Epidermal melanocyte (primary cell): ENCODE results near the gene KRT83.

Experiments used
- DNase-seq: peaks from one replicate; pipeline ENCODE4 v3.0.0; 2011; ENCODE audit warnings: low spot score; ENCODE audit not compliant: insufficient read length

KRT83 gene

DNA sequence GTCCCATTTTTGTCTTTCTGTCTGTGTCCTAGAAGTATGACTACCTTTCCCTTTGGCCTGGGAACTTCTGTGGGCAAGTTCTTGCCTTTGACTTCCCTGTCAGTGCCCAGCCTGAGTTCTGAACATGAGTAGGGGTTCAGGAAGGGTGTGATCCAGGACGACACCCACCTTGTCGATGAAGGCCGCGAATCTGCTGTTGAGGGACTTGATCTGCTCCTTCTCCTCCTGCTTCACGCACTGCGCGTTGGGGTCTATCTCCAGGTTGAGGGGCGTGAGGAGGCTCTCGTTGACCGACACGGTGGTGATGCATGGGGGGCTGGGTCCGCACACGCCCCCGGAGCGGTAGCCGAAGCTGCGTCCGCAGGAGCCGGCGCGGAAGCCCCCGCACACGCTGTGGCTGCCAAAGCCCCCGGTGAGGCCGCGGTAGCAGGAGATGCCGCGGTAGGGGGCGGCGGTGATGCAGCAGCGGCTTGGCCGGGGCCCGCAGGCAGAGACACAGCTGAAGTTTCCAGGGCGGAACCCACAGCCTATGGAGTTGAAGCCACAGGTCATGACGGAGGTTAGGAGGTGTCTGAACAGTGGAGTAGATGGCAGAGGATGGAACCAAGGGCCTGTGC is at the start of gene KRT83:
KRT83 (minus strand) TSS at position 615 of the 617 bp plus-strand sequence; CDS start at position 552, 63 bp downstream.
- no peak for DNase-seq

GRCh38 chr12:52369809-52370208 is 48.6 kb upstream of the KRT83 start:
- DNase-seq, result no peak

GRCh38 chr12:52369211-52369610 is 48.0 kb upstream of the KRT83 start:
- no peak for DNase-seq

DNA sequence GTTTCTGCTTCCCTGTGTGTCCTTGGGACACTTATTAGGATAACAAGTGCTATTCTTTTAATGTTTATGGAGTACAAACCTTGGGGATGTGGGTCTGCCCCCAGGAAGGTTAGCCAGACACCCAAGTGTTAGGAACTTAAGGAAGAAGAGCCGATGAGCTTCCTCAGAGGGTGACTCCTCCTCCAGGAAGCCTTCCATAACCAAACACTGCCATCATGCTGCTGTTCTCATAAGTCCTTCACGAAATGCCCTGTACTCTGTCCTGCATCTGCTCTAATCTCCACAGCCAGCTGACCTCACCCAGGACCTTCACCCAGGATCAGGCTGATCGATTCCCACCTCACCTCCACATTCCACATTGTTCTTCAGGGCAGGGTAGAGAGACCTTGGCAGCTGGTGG is 47.3 kb upstream of the KRT83 start:
- DNase-seq, result no peak

- DNase-seq, result no peak
Observed at GRCh38 chr12:52367876-52368275, 46.7 kb upstream of the KRT83 start.

DNA sequence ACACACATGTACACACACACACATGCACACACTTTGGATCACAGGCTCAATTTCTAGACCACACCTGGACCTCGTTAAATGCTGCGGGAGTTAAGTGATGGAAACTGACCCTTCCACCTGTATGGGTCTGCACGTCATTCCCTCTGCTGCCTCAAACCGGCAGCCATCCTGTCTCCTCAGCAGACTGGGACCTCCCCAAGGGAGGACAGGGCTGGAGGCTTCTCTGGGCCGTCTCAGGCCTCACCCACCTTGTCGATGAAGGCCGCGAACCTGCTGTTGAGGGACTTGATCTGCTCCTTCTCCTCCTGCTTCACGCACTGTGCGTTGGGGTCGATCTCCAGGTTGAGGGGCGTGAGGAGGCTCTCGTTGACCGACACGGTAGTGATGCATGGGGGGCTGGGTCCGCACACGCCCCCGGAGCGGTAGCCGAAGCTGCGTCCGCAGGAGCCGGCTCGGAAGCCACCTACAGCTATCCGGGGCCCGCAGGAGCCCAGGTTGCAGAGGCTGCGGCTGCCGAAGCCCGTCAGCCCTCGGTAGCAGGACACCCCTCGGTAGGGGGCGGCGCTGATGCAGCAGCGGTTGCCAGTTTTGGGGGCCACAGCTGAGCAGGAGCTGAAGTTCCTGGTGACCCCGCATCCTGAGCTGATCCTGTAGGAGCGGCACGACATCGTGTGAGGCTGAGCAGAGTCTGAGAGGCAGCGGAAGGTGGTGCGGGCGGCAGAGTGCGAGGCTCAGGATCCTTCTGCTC is 45.7 kb upstream of the KRT83 start, which contains the start of gene KRT85:
KRT85 (minus strand) TSS at position 744 of the 748 bp plus-strand sequence; CDS start at position 668, 76 bp downstream.
- DNase-seq, result no peak

DNA sequence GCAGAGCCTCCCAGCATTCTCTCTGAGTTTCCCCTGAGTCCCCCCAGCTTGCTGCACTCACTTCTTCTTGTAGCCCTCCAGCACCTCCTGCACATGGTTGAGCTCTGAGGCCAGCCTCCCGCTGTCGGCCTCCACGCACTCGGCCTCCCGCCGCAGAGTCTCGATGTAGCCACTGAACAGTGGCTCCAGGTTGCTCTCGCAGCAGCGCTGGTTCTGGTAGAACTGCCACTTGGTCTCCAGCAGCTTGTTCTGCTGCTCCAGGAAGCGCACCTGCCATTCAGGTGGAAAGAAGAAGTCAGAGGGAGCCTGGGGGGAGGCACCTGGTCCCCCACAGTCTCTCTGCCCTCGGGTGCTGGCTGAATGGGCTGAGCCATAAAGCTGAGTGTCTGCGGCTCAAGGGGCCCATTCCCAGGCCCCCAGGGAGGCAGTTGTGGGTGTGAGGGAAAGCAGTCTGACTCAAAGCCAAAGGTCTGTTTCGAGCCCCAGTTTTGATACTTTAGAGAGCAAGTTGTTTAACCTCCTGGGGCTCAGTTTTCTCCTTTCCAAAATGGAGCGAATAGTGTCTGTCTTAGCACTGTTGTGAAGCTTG is 43.8 kb upstream of the KRT83 start:
- DNase-seq, result no peak

- DNase-seq, result no peak
Observed at GRCh38 chr12:52364061-52364460, 42.9 kb upstream of the KRT83 start.

DNA sequence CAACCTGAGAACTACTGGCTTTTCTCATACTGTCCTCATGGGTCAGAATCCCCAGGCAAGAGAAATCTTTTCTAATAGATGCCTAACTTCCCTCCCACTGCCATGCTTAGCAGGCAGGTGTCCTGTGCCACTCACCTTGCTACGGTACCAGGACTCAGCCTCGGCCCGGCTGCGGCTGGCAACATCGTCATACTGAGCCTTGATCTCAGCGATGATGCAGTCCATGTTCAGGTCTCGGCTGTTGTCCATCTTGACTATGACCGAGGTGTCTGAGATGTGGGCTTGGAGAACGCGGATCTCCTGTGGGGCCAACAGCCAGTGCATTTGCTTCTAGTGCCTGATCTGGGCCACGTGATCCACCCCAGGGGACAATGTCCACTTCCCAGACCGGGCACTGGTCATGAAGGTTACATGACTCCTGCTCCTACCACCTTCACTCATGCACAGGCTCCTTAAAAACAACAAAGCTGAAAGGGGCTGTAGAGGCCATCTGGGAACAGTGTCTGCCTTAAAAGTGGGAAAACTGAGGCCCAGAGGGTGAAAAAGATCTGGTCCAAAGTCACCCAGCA is 42.0 kb upstream of the KRT83 start:
- no peak for DNase-seq

DNA sequence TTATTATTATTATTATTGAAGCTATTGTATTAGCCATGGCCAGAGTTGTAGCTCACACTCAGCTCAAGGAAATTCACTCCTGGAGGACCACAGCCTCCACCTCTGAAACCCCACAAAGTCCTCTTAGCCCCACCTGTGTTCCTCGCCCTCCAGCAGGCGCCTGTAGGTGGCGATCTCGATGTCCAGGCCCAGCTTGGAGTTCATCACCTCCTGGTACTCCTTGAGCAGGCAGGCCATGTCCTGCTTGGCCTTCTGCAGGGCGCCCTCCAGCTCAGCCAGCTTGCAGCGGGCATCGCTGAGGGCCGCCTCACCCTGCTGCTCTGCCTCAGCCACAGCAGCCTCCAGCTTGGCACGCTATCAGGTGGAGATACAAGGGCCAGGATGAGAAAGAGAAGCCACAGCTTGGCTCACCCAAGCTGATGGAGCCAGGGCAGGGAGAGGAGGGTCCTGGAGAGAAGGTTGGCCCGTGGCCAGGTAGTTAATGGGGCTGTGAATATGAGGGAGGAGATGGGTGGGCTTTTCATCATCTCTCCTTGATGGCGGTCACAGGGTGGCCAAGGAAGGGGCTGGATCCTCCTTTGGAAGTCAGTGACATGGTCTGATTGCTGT is 41.0 kb upstream of the KRT83 start:
- DNase-seq, result no peak

- DNase-seq, result no peak
Observed at GRCh38 chr12:52361553-52361952, 40.4 kb upstream of the KRT83 start.

DNA sequence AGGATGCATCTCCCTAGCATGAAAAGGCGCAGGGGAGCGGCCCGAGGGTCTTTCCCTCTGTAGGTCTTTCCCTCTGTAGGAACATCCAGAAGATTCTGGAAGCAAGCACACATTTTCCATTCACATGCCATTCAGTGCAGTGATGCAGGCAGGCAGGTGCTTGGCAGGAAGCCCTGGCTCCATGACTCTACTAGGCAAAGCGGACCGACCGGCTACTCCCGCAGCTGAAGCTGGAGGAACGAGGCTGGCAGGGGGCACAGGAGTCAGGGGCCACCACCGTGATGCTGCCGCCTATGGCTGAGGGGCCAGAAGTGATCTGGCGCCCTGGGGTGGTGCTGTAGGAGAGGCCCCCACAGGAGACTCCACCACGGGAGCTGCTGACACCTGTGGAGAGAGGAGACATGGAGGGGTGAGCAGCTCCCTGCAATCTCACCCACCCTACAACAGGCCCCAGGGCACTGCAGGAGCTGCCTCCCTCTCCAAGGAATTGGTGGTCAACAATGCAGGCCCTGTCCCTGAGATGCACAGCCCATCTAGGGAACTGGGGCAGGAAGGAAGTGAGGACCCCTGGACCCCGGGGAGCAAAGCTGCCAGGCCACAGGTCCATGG is 39.6 kb upstream of the KRT83 start:
- no peak for DNase-seq

- no peak for DNase-seq
Observed at GRCh38 chr12:52360106-52360662, 39.0 kb upstream of the KRT83 start.

GRCh38 chr12:52359621-52360061 is 38.4 kb upstream of the KRT83 start:
- no peak for DNase-seq

DNA sequence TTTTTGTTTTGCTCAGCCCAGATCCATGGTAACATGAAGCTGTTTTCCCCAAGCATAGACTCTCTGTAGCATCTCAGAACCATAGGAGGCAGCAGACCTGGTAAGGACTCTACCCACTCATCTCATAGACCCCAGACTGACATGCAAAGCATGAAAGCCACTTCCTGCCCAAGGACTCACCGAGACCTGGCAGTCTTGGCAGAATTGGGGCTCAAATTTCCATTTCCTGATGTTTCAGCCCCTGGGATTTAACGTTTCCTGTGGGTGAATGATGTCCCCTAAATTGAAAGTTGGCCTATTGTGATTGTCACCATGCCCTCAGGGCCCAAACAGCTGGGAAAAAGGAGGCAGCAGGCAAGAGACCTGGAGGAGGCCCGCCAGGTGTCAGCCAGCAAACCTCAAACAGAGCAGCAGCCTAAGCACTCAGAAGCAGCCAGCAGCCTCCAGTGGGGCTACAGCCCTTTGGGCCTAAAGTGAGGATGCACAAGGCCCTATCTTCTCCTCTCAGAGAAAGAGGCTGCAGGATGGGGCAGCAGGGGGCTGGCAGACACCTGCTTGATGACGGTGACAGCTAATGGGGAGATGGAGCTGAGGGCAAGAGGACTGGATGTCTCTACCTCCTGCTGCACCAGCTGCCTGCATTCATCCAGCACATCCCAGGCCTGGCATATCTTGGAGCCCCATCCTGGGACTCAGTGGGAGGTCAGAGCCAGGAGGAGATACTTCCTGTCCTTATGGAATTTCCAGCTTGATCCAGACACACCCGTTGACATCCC is 37.6 kb upstream of the KRT83 start:
- DNase-seq, result no peak

DNA sequence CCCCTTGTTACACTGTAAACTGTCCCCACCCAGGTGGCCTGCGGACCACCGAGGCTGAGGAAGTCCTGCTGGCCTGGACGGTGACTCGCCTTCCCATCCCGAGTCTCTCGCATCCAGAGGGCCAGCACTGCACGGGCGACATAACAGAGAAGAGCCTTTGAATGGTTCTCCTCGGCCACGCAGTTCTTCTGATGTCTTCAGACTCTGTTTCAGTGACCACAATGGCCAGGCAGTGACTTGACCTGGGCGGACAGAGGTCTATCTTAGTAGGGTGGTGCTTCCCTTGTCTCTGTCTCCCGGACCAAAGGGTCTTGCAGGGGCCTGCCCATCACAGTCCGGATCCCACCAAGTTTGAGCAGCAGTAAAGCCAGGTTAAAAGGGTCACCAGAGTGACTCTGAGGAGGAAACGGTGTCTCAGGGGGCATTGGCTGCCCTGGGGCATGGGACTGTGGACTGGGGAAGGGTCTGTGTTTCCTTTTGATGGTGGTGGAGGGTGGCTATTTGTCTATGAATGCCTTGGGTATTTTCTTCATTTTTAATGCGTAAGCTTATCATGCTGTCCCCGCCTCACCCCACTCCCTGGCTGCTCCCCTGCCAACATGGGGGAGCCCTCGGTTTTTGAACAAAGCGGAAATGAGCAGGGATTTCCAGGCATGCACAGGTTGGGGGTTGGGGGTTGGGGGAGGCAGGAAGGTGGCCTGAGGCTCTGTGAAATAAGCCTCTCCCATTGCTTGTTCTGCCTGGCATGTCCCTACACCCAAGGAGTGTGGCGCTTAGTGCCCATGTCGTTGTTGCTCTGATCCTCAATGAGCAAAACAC is 35.8 kb upstream of the KRT83 start:
- DNase-seq, result no peak

- no peak for DNase-seq
Observed at GRCh38 chr12:52356031-52356761, 35.0 kb upstream of the KRT83 start.

- no peak for DNase-seq
Observed at GRCh38 chr12:52355176-52355575, 34.0 kb upstream of the KRT83 start.

DNA sequence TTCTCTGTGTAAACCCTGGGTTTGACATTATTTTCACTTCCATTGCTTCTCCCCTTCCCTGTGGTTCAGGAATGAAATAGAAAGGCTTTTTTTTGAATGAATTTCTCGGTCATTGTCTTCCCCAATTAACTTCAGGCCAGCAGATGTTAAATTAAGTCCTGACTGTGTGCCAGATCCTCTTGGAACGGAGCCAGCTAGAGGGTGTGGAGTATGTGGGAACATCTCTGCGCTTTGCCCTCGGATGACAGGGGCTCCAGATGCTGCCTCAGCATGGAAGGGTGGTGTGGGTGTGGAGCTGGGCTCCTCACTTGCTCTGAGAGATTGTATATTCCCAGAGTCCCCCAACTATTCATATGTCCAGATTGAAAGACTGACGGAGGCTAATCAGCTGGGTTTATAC is 33.0 kb upstream of the KRT83 start:
- DNase-seq, result no peak
